Breast epithelium (tissue), 3 donors: ENCODE measurements around the gene TRAF3IP1.

Source experiments
- CTCF ChIP-seq, 3 donors: fragments of 450-650 bp; IDR thresholded peaks; one replicate each; pipeline ENCODE4 v1.5.1; 2016 to 2017; ENCODE audit warnings: antibody characterized with exemption in 3 of 3, mild to moderate bottlenecking in 3 of 3, moderate library complexity in 3 of 3
- POLR2A ChIP-seq: fragments of 450-650 bp; IDR thresholded peaks from one replicate; pipeline ENCODE4 v1.6.1; 2016; ENCODE audit warnings: antibody characterized with exemption, mild to moderate bottlenecking, moderate library complexity

GRCh38 chr2:238404406-238405216 is 84.3 kb downstream of the TRAF3IP1 start:
- TF ChIP-seq POLR2A (no peak), CTCF (IDR thresholded peaks at IDR 0.05) (no peak)
